Left kidney (tissue), 2 donors: ENCODE results near the gene ARHGAP10. TPM values are rescaled to one million over a fixed set of nuclear protein-coding genes. Genes with fewer than 3 reads are reported as not detected.
"Not testable (repeated sequence)": the region's sequence is repeated elsewhere in the genome, so short reads cannot be mapped to it uniquely, and the experiment has no call there.

ENCODE experiments used
- DNase-seq: peaks from one replicate; pipeline ENCODE4 v3.0.0-alpha.2; 2013
- polyA plus RNA-seq: library from polyadenylated mRNA; unstranded; fragments of 120-200 nt; gene quantifications from one replicate; pipeline ENCODE4 v1.2.1, GENCODE V29; 2013; ENCODE audit not compliant: insufficient read length

Gene ARHGAP10
- polyA plus RNA-seq, 1 donor, result 18.4 TPM

- no peak for DNase-seq
Observed at GRCh38 chr4:147846318-147847155, 114.6 kb downstream of the ARHGAP10 start.

DNA sequence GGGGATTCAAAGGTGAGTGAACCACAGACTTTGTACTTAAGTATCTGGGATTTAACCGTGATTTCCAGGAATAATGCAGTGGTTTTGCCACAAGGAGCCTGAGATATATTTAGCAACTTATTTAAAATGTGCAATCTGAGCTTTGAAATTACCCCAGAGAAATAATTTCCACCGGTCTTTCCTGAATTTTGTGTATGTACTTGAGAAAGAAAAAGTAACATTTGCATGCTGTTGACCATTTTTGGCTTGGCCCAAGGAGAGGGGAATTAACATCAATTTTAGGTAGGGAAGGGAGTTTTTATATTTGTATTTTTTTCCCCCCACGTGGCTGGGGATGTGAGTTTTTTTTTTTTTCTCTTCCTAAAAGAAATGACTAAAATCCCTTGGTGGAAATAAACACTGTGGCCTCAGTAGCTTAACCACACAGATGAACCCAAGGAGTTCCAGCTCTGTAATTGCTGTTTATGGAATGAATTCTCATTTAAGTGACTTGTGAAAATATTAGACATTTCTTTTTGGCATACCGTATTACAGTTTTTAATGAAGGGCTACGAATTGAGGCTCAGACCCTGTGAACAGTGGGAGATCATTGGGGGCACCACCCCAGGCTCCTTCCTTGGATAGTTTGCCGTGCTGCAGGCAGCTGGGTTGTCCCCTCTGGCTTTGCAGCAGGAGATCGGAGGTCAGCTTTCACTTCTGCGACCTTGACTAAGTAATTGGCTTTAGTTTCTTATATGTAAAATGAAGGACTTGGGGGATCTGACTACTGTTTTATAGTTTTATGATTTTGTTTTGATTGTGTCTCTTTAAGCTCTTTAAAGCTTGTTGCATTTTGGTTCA lies 116.1 kb downstream of the ARHGAP10 start:
- no peak for DNase-seq

DNA sequence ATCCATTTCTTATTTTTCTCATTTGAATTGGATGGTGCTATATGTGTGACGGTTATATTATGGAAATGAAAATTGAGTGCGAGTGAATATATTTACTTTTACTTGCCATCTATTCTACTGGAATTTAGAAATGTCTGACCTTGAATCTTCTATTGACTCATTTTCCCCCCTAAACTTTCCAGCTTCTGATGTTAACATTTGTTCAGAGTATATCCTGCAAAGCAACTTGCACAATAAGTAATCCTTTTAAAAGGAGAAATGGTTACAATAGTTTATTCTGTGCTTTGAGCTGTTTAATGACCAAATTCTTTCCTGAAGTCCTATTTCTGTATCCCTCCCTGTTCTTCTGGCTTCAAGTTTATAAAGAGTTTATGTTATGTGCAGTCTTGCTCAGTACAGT lies 116.7 kb downstream of the ARHGAP10 start:
- no peak for DNase-seq

GRCh38 chr4:147851135-147851534 lies 119.2 kb downstream of the ARHGAP10 start:
- DNase-seq, result no peak

DNA sequence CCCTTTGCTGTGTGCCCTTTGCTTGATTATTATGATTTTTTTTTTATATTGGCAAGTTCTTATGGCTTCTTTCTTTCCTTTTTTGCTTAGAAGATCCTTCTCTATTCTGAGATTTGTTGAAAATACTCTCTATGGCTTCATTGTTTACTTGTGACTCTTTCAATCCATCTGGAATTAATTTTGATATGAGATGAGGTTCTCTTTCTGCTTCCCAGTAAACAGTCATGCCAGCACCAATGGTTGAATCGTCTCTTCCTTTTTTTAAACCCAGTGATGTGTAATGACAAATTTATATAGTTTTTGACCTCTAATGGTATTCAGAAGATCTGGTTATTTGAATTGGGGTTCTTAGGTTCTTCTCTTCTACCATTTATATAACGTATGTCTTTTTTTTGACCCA lies 121.8 kb downstream of the ARHGAP10 start:
- no peak for DNase-seq

DNA sequence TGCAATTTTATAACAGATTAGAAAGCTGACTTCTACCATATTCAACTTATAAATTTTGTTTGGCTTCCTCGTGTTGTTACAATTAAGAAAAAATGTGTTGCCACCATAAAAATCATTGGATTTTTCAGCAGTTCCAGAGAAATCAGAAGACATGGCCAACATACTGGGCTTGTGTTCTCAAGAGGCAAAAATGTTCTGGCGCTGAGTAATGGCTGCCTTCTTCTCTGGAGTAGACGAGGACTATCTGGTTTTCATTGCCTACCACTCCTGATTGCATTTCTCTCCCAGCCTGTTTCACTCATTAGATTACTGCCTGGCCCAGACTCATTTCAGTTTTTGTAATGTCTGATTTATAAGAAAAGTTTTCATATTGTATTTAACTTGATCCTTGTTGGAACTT lies 122.3 kb downstream of the ARHGAP10 start:
- DNase-seq, result no peak

- no peak for DNase-seq
Observed at GRCh38 chr4:147855571-147856009, 123.7 kb downstream of the ARHGAP10 start.

DNA sequence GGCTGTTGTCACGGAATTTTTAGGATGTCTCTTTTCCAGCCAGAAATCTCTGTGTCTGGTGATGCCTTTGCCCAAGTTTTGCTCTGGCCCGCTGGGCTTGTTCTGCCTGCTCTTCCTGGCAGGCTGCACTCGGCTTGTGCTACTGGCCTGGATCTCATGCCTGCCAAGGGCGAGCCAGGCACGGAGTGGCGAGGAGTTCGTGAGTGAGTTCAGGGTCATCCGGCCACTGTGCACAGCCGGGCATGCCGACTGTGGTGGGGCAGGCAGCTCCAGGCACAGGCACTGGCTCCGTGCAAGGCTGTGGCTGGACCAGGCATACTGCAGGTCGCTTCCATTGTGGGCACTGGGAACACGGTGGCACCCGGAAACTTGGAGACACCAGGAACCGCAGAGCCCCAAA lies 129.1 kb downstream of the ARHGAP10 start:
- DNase-seq, result no peak

DNA sequence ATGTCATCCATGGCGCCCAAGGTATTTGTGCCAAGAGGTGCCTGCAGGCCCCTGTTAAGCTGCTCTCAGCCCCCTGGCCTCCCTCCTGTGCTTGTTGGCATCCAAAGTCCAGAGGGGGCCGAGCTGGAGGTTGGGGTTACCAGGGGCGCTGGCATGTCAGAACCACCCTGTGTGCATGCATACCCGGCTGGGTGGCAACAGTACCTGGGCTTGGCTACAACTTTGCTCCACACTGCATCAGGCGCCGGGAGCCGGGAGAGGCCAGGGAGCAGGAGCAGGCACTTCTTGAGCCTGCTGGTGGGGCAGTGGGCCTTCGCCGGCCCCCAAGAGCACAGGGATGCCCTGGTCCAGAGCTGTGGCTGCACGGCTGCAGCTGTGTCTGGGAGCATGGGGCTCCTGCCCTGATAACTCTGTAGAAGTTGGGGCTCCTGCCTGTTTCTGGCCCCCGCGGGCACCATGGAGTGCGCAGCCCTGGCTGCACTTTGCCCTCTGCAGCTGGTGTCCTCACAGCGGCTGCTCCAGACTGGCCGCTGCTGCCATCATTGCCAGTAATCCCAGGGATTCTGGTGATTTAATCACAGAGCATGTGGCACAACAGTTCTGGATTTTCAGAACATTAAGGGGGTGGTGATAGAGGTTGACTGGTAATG lies 130.3 kb downstream of the ARHGAP10 start:
- no peak for DNase-seq

GRCh38 chr4:147863111-147863747 lies 131.3 kb downstream of the ARHGAP10 start:
- no peak for DNase-seq

DNA sequence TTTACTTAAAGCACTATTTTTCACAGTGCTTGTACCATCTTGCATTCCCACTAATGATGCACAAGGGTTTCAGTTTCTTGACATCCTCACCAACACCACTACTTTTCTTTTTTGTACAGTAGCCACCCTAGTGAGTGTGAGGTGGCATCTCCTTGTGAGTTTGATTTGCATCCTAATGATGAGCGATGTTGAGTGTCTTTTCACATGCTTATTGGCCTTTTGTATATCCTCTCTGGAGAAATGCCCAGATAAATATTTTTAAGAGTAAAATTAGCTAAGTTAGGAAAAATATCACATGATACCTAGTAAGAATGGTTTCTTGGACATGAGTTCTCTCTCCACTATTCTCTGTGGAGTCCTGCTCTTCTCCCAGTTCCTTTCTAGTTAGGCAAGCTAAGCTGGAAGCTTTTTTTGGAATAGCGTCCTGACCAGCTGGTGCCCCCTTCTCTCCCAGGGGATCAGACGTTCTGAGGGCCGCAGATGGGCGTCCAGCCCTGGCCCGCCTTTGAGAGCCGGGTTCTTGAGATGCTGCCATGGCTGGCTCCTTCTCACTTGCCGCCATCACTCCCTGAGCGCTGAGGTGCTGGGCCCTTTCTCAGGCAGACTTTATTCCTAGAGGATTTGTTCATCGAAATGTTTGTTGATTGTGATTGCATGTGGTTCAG lies 132.1 kb downstream of the ARHGAP10 start:
- no peak for DNase-seq

GRCh38 chr4:147864607-147865006 lies 132.7 kb downstream of the ARHGAP10 start:
- DNase-seq, result no peak

DNA sequence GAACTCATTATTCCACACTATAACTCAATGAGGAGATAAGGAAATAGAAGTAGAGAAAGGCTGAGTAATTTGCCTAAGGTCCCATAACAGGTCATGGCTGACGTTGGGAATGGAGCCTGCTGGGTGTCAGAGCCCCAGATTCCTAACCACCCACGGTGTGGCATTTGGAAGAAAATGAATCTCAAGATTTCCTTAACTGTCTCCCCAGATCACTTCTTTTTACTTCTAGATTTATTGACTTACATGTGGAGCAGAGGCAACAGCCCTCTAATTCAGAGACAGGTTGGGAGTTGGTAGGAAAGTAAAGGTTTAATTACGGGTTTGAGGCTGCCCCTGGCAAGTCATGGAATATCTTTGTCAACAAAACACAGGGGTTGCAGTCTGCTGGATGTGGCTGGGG lies 134.0 kb downstream of the ARHGAP10 start:
- DNase-seq, result no peak

GRCh38 chr4:147866532-147867271 lies 134.8 kb downstream of the ARHGAP10 start:
- DNase-seq, result peak; percentile 91

GRCh38 chr4:147874109-147874508 lies 142.2 kb downstream of the ARHGAP10 start:
- no peak for DNase-seq

- no peak for DNase-seq
Observed at GRCh38 chr4:147877308-147877771, 145.5 kb downstream of the ARHGAP10 start.

- DNase-seq, result no peak
Observed at GRCh38 chr4:147879676-147880075, 147.8 kb downstream of the ARHGAP10 start.

GRCh38 chr4:147880511-147880910 lies 148.6 kb downstream of the ARHGAP10 start:
- DNase-seq, result no peak

- no peak for DNase-seq
Observed at GRCh38 chr4:147884536-147884935, 152.6 kb downstream of the ARHGAP10 start.

DNA sequence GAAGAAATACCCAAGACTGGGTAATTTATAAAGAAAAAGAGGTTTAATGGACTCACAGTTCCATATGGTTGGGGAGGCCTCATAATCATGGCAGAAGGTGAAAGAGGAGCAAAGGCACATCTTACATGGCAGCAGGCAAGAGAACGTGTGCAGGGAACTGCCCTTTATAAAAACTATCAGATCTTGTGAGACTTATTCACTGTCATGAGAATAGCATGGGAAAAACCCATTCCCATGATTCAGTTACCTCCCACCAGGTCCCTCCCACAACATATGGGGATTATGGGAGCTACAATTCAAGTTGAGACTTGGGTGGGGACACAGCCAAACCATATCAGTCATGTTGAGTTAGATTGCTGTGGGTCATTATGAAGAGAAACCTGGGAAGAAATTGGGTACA lies 153.3 kb downstream of the ARHGAP10 start:
- DNase-seq, result not testable (repeated sequence)
